GM21717 (cell line): ENCODE data around the gene CA4.
"Not testable (repeated sequence)": the region's sequence is repeated elsewhere in the genome, so short reads cannot be mapped to it uniquely, and the experiment has no call there.

Experiments used
- ATAC-seq: cut with Tn5 transposase; IDR thresholded peaks from one replicate; pipeline ENCODE4 v1.9.1; 2021; ENCODE audit warnings: mild to moderate bottlenecking, moderate library complexity; ENCODE audit not compliant: unreplicated experiment

CA4 gene

DNA sequence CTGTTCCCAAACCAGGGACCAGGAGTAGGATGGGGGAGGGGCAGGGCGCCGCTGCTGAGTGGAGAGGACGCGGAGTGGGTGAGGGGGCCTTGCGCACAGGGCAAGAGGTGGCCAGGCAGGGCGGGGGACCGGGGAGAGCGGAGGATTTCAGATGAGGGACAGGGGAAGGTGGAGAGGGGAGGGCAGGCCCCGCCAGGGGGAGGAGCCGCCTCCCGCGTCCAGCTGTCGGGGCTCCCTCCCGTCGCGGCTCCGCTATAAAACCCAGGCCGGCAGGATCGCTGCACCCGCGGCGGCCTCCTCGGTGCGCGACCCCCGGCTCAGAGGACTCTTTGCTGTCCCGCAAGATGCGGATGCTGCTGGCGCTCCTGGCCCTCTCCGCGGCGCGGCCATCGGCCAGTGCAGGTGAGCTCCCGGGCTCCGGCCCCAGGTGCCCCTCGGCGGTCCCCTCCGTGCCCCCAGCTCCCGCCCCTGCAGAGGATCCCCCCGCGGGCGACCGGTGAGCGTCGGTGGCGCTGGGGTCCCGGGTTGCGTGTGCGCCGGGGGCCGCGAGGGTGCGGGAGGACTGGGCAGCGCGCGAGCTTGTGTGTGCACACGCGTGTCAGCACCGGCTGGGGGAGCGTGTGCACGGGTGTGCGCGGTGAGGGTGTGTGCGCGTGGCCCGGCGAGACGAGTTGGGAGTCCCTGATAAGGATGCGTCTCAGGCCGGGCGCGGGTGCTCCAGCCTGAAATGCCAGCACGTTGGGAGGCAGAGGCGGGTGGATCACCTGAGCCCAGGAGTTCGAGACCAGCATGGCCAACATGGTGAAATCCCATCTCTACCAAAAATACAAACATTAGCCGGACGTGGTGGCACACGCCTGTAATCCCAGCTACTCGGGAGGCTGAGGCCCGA lies at the start of gene CA4:
TSS of gene CA4 (plus strand) at position 283 of the 892 bp plus-strand sequence. CDS start at position 345, 62 bp downstream.
- no peak for ATAC-seq

GRCh38 chr17:60100577-60100976 lies 49.2 kb upstream of the CA4 start:
- not testable (repeated sequence) for ATAC-seq

DNA sequence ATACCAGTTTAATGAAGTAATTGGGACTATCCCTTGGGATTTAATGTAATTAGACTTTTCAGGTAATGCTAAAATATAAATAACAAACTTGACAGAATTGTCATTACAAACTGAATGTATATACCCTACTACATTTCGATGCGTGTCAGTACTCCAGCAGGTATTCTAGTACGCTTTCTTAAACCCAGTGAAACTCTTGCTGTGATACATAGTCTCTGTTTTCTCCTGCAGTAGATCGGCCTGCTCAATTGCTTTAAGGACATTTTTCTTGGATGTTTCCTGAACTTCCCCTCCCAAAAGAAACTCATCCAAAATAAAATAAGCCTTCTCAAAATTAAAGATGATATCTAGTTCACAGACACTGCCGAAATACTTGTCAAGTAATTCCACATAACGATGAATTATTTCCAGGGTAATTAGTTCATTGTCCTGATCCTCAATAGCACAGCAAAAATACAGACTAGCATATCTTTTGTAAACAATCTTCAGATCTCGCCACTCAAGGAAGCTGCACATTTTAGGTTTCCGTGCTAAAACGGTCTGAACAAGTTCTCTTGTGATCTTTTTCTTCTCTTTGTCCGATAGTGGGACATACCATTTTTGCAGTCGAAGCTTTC lies 47.6 kb upstream of the CA4 start:
- ATAC-seq = not testable (repeated sequence)

GRCh38 chr17:60102632-60103096 lies 47.1 kb upstream of the CA4 start:
- no peak for ATAC-seq

- ATAC-seq = no peak
These were observed 45.8 kb upstream of the CA4 start for GRCh38 chr17:60103957-60104356.

GRCh38 chr17:60106340-60107059 lies 43.3 kb upstream of the CA4 start:
- no peak for ATAC-seq

DNA sequence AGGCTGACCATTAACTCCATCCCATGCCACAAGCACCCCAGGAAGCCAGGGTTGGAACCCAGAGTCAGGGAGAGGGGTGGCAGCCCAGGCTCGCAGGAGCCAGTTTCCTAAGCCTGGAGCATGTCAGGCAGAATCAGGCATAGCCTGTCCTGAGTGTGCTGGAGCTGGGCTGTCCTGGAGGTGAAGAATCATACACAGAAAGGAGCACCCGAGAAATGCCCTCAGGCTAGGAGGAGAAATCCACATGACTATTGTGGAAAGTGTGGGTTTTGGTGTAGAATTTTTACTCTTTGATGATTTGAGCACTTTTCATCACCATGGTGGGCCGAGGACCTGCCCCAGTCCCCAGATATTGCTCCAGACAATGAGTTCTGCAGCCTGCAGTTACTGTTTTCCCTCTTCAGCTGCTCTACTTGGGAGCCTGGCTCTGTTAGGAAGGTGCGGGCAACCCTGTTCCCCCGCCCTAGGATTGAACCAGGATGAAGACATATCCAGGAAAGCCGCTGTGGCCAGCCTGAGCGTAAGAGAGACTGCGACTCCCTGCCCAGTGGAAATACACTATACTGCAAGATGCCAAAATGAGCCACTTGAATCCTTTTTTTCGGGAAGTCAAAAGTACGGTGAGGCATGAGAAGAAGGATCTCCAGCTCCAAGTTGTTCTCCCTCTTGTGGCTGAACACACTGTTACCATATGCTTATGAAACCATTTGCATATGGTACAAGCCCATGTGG lies 42.1 kb upstream of the CA4 start:
- ATAC-seq = no peak

- not testable (repeated sequence) for ATAC-seq
These were observed 41.5 kb upstream of the CA4 start for GRCh38 chr17:60108309-60108708.

DNA sequence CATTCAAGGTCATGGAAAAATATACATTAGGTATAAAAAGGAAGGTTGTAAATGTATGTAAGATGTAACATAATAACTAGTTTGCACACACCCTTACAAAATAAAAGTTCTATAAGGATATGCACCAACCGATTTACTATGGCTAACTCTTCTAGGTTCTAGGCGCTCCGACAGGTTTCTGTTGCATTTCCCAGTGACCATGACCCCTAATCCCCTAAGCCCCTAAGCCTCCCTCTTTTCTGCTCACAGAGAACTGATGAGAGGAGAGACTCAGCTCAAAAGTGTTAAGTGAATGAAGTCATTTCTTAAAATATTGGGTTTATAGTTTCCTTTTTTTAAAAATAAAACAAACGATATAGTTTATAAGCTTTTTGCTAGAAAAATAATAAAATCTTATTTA lies 41.1 kb upstream of the CA4 start:
- no peak for ATAC-seq

GRCh38 chr17:60109161-60109560 lies 40.6 kb upstream of the CA4 start:
- ATAC-seq = no peak

DNA sequence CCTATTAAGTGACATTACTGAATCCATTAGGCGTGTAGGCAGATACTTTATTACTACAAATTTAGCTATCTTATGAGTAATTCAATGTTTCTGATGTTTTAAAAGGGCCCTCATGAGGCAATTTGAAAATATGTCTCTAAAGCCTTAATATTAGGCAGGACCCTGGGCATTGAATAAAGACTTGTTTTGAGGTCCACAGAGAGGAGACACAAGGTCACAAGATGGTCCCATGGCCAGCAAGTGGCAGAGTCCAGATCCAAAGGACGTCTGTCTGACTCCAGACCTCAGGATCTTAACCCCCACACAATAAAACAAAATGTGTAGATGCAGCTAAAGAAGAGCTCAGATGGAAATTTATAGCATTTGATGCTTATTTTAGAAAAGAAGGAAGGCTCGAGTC lies 39.2 kb upstream of the CA4 start:
- ATAC-seq = no peak

GRCh38 chr17:60111661-60112060 lies 38.1 kb upstream of the CA4 start:
- not testable (repeated sequence) for ATAC-seq

- not testable (repeated sequence) for ATAC-seq
These were observed 34.4 kb upstream of the CA4 start for GRCh38 chr17:60115364-60115763.

DNA sequence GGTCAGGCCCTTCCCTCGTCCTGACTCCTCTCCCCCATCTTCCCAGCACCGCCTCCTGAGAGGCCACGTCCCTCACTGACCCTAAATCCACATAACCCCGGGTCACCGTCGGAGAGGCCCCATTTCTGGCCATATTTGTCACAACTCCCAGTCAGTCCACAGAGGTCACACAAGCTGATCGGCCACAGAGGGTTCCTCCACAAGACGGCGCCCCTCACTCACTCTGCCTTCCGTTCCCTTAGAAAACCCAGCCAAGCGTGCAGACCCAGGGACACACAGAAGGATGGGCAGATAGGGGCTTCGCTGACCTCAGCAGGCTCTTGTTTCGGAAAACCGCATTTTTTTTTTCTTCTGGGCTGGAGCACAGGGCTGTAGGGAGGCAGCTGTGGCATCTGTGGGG lies 33.6 kb upstream of the CA4 start:
- ATAC-seq = not testable (repeated sequence)

GRCh38 chr17:60119162-60119561 lies 30.6 kb upstream of the CA4 start:
- ATAC-seq = not testable (repeated sequence)

- not testable (repeated sequence) for ATAC-seq
These were observed 29.7 kb upstream of the CA4 start for GRCh38 chr17:60119807-60120748.

- ATAC-seq = no peak
These were observed 22.4 kb upstream of the CA4 start for GRCh38 chr17:60127068-60128064.

- ATAC-seq = no peak
These were observed 21.5 kb upstream of the CA4 start for GRCh38 chr17:60128171-60128859.
